Heart right ventricle (tissue), 16 donors: ENCODE data around the gene NUCKS1. TPM values are rescaled to one million over a fixed set of nuclear protein-coding genes. Genes with fewer than 3 reads are reported as not detected.

Experiments used
- ATAC-seq, 8 donors: fragments of 200-7000 bp; cut with Tn5 transposase; one replicate each; pipeline ENCODE4 v1.9.1; 2020; ENCODE audit warnings: mild to moderate bottlenecking in 8 of 8, moderate library complexity in 8 of 8, moderate number of reproducible peaks in 1 of 8
- DNase-seq, 2 donors: peaks; one replicate each; pipeline ENCODE4 v3.0.0-alpha.2; 2020
- H3K27ac ChIP-seq, 10 donors: fragments of 200-600 bp; sonication (generic) in 2 of 10; one replicate each; pipeline versions ENCODE4 v1.5.0 to v1.8.0; 2020 to 2022; ENCODE audit warnings: mild to moderate bottlenecking in 3 of 10
- H3K27me3 ChIP-seq, 7 donors: fragments of 200-600 bp; one replicate each; pipeline ENCODE4 v1.8.0; 2021 to 2022; ENCODE audit warnings: mild to moderate bottlenecking in 2 of 7
- H3K36me3 ChIP-seq, 9 donors: fragments of 200-600 bp; sonication (generic) in 1 of 9; one replicate each; pipeline versions ENCODE4 v1.5.0 to v1.8.0; 2020 to 2022; ENCODE audit warnings: mild to moderate bottlenecking in 2 of 9
- H3K4me1 ChIP-seq, 9 donors: fragments of 200-600 bp; sonication (generic) in 1 of 9; one replicate each; pipeline versions ENCODE4 v1.5.0 to v1.8.0; 2020 to 2022; ENCODE audit warnings: mild to moderate bottlenecking in 4 of 9
- H3K4me3 ChIP-seq, 10 donors: fragments of 200-600 bp; sonication (generic) in 2 of 10; one replicate each; pipeline versions ENCODE4 v1.5.0 to v1.8.0; 2020 to 2022; ENCODE audit warnings: mild to moderate bottlenecking in 7 of 10, moderate library complexity in 2 of 10
- H3K9me3 ChIP-seq, 11 donors: fragments of 200-600 bp in 10 of 11; sonication (generic) in 2 of 11; one replicate each; pipeline versions ENCODE4 v1.5.0 to v1.8.0; 2013 to 2022; ENCODE audit warnings: mild to moderate bottlenecking in 2 of 11, control low read depth in 1 of 11, moderate library complexity in 1 of 11
- CTCF ChIP-seq, 9 donors: fragments of 200-600 bp; sonication (generic) in 2 of 9; IDR thresholded peaks; one replicate each; pipeline versions ENCODE4 v1.5.0 to v1.8.0; 2021 to 2022; ENCODE audit warnings: antibody characterized with exemption in 9 of 9, mild to moderate bottlenecking in 5 of 9, moderate library complexity in 1 of 9
- WGBS, 2 donors: extraction: QIAGEN DNeasy Blood & Tissue Kit; methylation state at CpG; one replicate each; pipeline ENCODE4 v1.1.7; 2013; ENCODE audit warnings: inconsistent platforms in 1 of 2; 5-methylcytosine and 5-hydroxymethylcytosine counted together
- intact Hi-C, 10 donors: fragments of 100-400 bp; cut with DNase I; formaldehyde crosslinking; loops; one replicate each; pipeline versions ENCODE4 v1.11.1 to v1.14.2; 2022
- polyA plus RNA-seq, 2 donors: library from polyadenylated mRNA; stranded (reverse); fragments of 200-250 nt; gene quantifications; one replicate each; pipeline ENCODE4 v1.2.3, GENCODE V29; 2013
- total RNA-seq, 10 donors: library from RNA; stranded (reverse); fragmentation: NEBNext Ultra II Directional in 3 of 10; extraction: Animal tissue kit (Norgen Biotek cat#: 25700) in 3 of 10; gene quantifications; one replicate each; pipeline versions ENCODE4 v1.2.1 to v1.2.4, GENCODE V29; 2021 to 2023
- donor health status: Arrhythmogenic right ventricular cardiomyopathy.
- donor health status: ischemic (EF 13 %, LVEDD 7.1; RV severe dilation, severe dysfunction).
- donor health status: healthy with polysubstance abuse.
- donor health status: DM: no; HTN: yes; CAD: no.
- donor health status: DM: no; HTN: no; CAD: no.
- donor health status: ischemic (EF 25% LVEDD 6.9; RV normal size, moderate dysfunction).
- donor health status: ischemic (EF 25% LVEDD 5.7; RV mildly dilated, moderate dysfunction).
- donor health status: healthy.
- donor health status: DM: yes; HTN: yes; CAD: no.
- donor health status: Ischemic cardiomyopathy.
- donor health status: ischemic (EF 35%, LVEDD 5.7; RV mildly dilated, moderate dysfunction).
- donor health status: nonischemic (EF 11% LVEDD 7.7; RV severe dilation, severe dysfunction).
- donor health status: DM: yes; HTN: yes; CAD: no.
- donor health status: PGD.
- donor health status: ischemic (EF 29% LVEDD 5.4; RV normal size, mild dysfunction).
- donor health status: nonischemic (EF 23%, LVEDD 6.1; RV moderate dilation, normal function).

NUCKS1 gene
- total and polyA plus RNA-seq, 12 donors = 31.8 to 245 (median 211) TPM

GRCh38 chr1:205672970-205673369 lies 77.0 kb downstream of the NUCKS1 start:
- H3K27ac ChIP-seq = no peak overlapping the region

GRCh38 chr1:205672395-205672889 lies 77.5 kb downstream of the NUCKS1 start:
- no peaks in the 10 kb centered on the region for H3K9me3 ChIP-seq
- DNase-seq = no peak
- no peak for TF ChIP-seq CTCF (IDR thresholded peaks at IDR 0.05)
- H3K4me1 ChIP-seq = peaks cover 0 to 44% (median 5%) of the 10 kb centered on the region in 9 donors
- H3K27me3 ChIP-seq = peaks cover 0 to 3% (median 0%) of the 10 kb centered on the region in 7 donors
- H3K27ac ChIP-seq = no peak overlapping the region
- no peaks in the 10 kb centered on the region for H3K36me3 ChIP-seq
- no peak for ATAC-seq
- no peak overlapping the region for H3K4me3 ChIP-seq
- 88 to 91% methylated on average over 11 of the region's 11 CpGs for WGBS, 2 donors
- intact Hi-C loops = loop anchor here in 2 of 10 donors (5.0 to 10.0 kb wide), 3 partner anchors 35 to 302 kb away; no protein-coding TSS in a partner anchor

More at GRCh38 chr1:205672970-205673369, 77.0 kb downstream of the NUCKS1 start:
- DNase-seq = no peak
- no peak overlapping the region for H3K4me3 ChIP-seq
- H3K36me3 ChIP-seq = no peaks in the 10 kb centered on the region
- 82 to 87% methylated on average over 4 of the region's 4 CpGs for WGBS, 2 donors
- intact Hi-C loops = loop anchor here in 2 of 10 donors (5.0 to 10.0 kb wide), 3 partner anchors 34 to 302 kb away; no protein-coding TSS in a partner anchor
- peaks cover 0 to 3% (median 0%) of the 10 kb centered on the region in 7 donors for H3K27me3 ChIP-seq
- peaks cover 0 to 46% (median 8%) of the 10 kb centered on the region in 9 donors for H3K4me1 ChIP-seq
- no peak for TF ChIP-seq CTCF (IDR thresholded peaks at IDR 0.05)
- H3K9me3 ChIP-seq = no peaks in the 10 kb centered on the region
- ATAC-seq = no peak

GRCh38 chr1:205670611-205671430 lies 79.2 kb downstream of the NUCKS1 start:
- no peaks in the 10 kb centered on the region for H3K36me3 ChIP-seq
- no peak overlapping the region for H3K27ac ChIP-seq
- no peaks in the 10 kb centered on the region for H3K9me3 ChIP-seq
- intact Hi-C loops = loop anchor here in 2 of 10 donors (5.0 to 10.0 kb wide), 3 partner anchors 36 to 304 kb away; no protein-coding TSS in a partner anchor
- peak in 2 of 8 donors; percentile 16 to 40 for ATAC-seq
- no peak for TF ChIP-seq CTCF (IDR thresholded peaks at IDR 0.05)
- DNase-seq = no peak
- 81 to 91% methylated on average over 13 of the region's 13 CpGs for WGBS, 2 donors
- H3K4me3 ChIP-seq = no peak overlapping the region
- peaks cover 0 to 3% (median 0%) of the 10 kb centered on the region in 7 donors for H3K27me3 ChIP-seq
- H3K4me1 ChIP-seq = peaks cover 0 to 32% (median 5%) of the 10 kb centered on the region in 9 donors

GRCh38 chr1:205670150-205670446 lies 79.9 kb downstream of the NUCKS1 start:
- WGBS, 2 donors = 84 to 87% methylated on average over 5 of the region's 5 CpGs
- H3K27me3 ChIP-seq = peaks cover 0 to 3% (median 0%) of the 10 kb centered on the region in 7 donors
- peaks cover 0 to 36% (median 11%) of the 10 kb centered on the region in 9 donors for H3K4me1 ChIP-seq
- no peaks in the 10 kb centered on the region for H3K36me3 ChIP-seq
- no peaks in the 10 kb centered on the region for H3K9me3 ChIP-seq
- H3K4me3 ChIP-seq = no peak overlapping the region
- intact Hi-C loops = loop anchor here in 2 of 10 donors (5.0 to 10.0 kb wide), 3 partner anchors 37 to 305 kb away; no protein-coding TSS in a partner anchor
- no peak overlapping the region for H3K27ac ChIP-seq
- TF ChIP-seq CTCF (IDR thresholded peaks at IDR 0.05) = no peak
- DNase-seq = no peak
- no peak for ATAC-seq
